Lower leg skin (tissue), 3 donors: ENCODE measurements around the gene CEP192.

Experiments used
- CTCF ChIP-seq, 3 donors: fragments of 450-650 bp; IDR thresholded peaks; one replicate each; pipeline ENCODE4 v1.5.1; 2016; ENCODE audit warnings: antibody characterized with exemption in 3 of 3, mild to moderate bottlenecking in 3 of 3, moderate library complexity in 2 of 3
- POLR2A ChIP-seq, 2 donors: fragments of 450-650 bp; IDR thresholded peaks; one replicate each; pipeline ENCODE4 v1.6.1; 2016 to 2017; ENCODE audit warnings: antibody characterized with exemption in 2 of 2, mild to moderate bottlenecking in 1 of 2, moderate library complexity in 1 of 2

DNA sequence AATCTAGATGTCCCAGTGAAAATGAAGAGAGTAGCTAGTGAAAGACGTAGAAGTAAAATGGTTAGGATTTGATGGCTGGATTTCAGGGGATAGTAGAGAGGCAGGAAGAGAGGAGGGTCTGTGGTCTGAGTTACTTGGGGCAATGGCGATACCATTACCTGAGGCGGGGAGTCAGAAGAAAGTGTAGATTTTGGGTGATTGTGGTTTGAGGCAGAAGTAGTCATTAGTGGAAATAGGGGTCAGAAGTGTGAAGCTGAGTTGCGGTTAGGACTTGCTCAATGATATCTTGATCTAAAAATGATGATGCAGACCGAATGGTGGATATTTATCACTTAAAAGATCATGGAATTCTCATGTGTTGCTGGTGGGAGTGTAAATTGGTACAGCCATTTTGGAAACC is 41.0 kb downstream of the CEP192 start:
- TF ChIP-seq CTCF (IDR thresholded peaks at IDR 0.05) (no peak), POLR2A (IDR thresholded peaks at IDR 0.05) (no peak)
